ENCODE measurements around the gene TPRN. TPM values are rescaled to one million over a fixed set of nuclear protein-coding genes. Genes with fewer than 3 reads are reported as not detected.

Gene TPRN
- total RNA-seq, 4 donors from 2014 or later, result 13.0 to 34.2 (median 15.8) TPM

- H3K4me1 ChIP-seq, result peaks cover 29 to 68% (median 34%) of the 10 kb centered on the region in 3 donors
- WGBS, 2 donors, result 58 to 84% methylated on average over 6 to 9 of the region's 13 CpGs
Observed at GRCh38 chr9:137237759-137238726, 37.5 kb upstream of the TPRN start.

GRCh38 chr9:137236936-137237421, 36.4 kb upstream of the TPRN start:
- Histone ChIP-seq H3K4me3 (peak overlapping the region in 3 of 4 donors; percentile 7 to 40 (median 7)), H3K27me3 (peaks cover 0 to 43% (median 0%) of the 10 kb centered on the region in 4 donors), H3K27ac (peak overlapping the region in 1 of 4 donors; percentile 39), H3K4me1 (peaks cover 20 to 57% (median 23%) of the 10 kb centered on the region in 3 donors), H3K36me3 (peaks cover 0 to 4% (median 3%) of the 10 kb centered on the region in 3 donors), H3K9me3 (no peaks in the 10 kb centered on the region)
- 63% methylated on average over 2 of the region's 11 CpGs; no CpG with 5 or more reads in 1 of the 2 donors for WGBS, 2 donors
- TF ChIP-seq POLR2A (IDR thresholded peaks at IDR 0.05) (no peak), CTCF (IDR thresholded peaks at IDR 0.05) (no peak)
- intact Hi-C loops (cut with DNase I), result loop anchor here (10.0 kb wide), 1 partner anchor 52 kb away; the partner anchor contains the start of genes ANAPC2 and SSNA1
- DNase-seq, result no peak

More at GRCh38 chr9:137237759-137238726, 37.5 kb upstream of the TPRN start:
- TF ChIP-seq CTCF (IDR thresholded peaks at IDR 0.05) (no peak), POLR2A (IDR thresholded peaks at IDR 0.05) (no peak)
- intact Hi-C loops (cut with DNase I), result loop anchor here (10.0 kb wide), 1 partner anchor 53 kb away; the partner anchor contains the start of genes ANAPC2 and SSNA1
- Histone ChIP-seq H3K9me3 (no peaks in the 10 kb centered on the region), H3K27ac (peak overlapping the region in 1 of 4 donors; percentile 16), H3K4me3 (no peak overlapping the region), H3K36me3 (peaks cover 5 to 15% (median 13%) of the 10 kb centered on the region in 3 donors), H3K27me3 (peaks cover 0 to 32% (median 0%) of the 10 kb centered on the region in 4 donors)
- no peak for DNase-seq

GRCh38 chr9:137236238-137236935, 35.8 kb upstream of the TPRN start:
- peak; percentile 99 to 100 (median 100) for TF ChIP-seq CTCF (IDR thresholded peaks at IDR 0.05)
- TF ChIP-seq POLR2A (IDR thresholded peaks at IDR 0.05), result no peak
- WGBS, 2 donors, result 0% methylated on average over 4 of the region's 31 CpGs; no CpG with 5 or more reads in 1 of the 2 donors
- no peaks in the 10 kb centered on the region for H3K36me3 ChIP-seq
- H3K9me3 ChIP-seq, result no peaks in the 10 kb centered on the region
- DNase-seq, result no peak
- H3K4me1 ChIP-seq, result peaks cover 16 to 53% (median 23%) of the 10 kb centered on the region in 3 donors
- peak overlapping the region in 3 of 4 donors; percentile 7 to 40 (median 7) for H3K4me3 ChIP-seq
- peak overlapping the region in 1 of 4 donors; percentile 39 for H3K27ac ChIP-seq
- peaks cover 0 to 49% (median 0%) of the 10 kb centered on the region in 4 donors for H3K27me3 ChIP-seq
- intact Hi-C loops (cut with DNase I), result loop anchor here (10.0 kb wide), 1 partner anchor 52 kb away; the partner anchor contains the start of genes ANAPC2 and SSNA1

- TF ChIP-seq POLR2A (IDR thresholded peaks at IDR 0.05) (no peak), CTCF (IDR thresholded peaks at IDR 0.05) (no peak)
- Histone ChIP-seq H3K27me3 (peaks cover 0 to 57% (median 0%) of the 10 kb centered on the region in 4 donors), H3K36me3 (no peaks in the 10 kb centered on the region), H3K4me1 (peaks cover 16 to 53% (median 23%) of the 10 kb centered on the region in 3 donors), H3K9me3 (no peaks in the 10 kb centered on the region), H3K27ac (no peak overlapping the region), H3K4me3 (peak overlapping the region in 3 of 4 donors; percentile 7 to 40 (median 7))
- intact Hi-C loops (cut with DNase I), result loop anchor here (10.0 kb wide), 1 partner anchor 51 kb away; the partner anchor contains the start of genes ANAPC2 and SSNA1
- no peak for DNase-seq
- WGBS, 2 donors, result 67 to 80% methylated on average over 1 to 3 of the region's 35 CpGs
Observed at GRCh38 chr9:137235424-137236237, 35.1 kb upstream of the TPRN start.

Data from esophagus squamous epithelium (tissue), 5 donors.